ENCODE measurements around the gene TENM4.

DNA sequence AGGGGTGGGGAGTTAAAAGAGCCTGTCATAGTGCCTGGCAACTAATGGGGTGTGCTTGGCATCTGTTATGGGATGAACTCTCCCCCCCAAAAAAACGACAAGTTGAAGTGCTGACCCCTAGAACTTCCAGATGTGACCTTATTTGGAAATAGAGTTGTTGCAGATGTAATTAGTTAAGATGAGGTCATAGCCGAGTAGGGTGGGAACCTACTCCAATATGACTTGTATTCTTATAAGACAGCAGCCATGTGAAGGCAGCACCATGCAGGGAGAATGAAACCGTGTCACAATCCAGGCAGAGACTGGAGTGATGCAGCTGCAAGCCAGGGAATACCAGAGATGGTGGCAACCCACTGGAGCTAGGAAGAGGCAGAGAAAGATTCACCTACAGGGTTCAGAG is 394.5 kb downstream of the TENM4 start:
- TF ChIP-seq POLR2A (IDR thresholded peaks at IDR 0.05) (no peak), POLR2AphosphoS5 (IDR thresholded peaks at IDR 0.05) (no peak)
- TF ChIP-seq, protein P1, sequence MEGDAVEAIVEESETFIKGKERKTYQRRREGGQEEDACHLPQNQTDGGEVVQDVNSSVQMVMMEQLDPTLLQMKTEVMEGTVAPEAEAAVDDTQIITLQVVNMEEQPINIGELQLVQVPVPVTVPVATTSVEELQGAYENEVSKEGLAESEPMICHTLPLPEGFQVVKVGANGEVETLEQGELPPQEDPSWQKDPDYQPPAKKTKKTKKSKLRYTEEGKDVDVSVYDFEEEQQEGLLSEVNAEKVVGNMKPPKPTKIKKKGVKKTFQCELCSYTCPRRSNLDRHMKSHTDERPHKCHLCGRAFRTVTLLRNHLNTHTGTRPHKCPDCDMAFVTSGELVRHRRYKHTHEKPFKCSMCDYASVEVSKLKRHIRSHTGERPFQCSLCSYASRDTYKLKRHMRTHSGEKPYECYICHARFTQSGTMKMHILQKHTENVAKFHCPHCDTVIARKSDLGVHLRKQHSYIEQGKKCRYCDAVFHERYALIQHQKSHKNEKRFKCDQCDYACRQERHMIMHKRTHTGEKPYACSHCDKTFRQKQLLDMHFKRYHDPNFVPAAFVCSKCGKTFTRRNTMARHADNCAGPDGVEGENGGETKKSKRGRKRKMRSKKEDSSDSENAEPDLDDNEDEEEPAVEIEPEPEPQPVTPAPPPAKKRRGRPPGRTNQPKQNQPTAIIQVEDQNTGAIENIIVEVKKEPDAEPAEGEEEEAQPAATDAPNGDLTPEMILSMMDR (IDR thresholded peaks at IDR 0.05) = no peak
